NB4 (cell line): ENCODE results near the gene GLRX.

ENCODE experiments used
- MAX ChIP-seq: IDR thresholded peaks from 2 replicates; pipeline ENCODE4 v1.6.1; 2011; ENCODE audit warnings: low read depth, low read length
- MYC ChIP-seq: IDR thresholded peaks from 2 replicates; pipeline ENCODE4 v1.6.1; 2011; ENCODE audit warnings: low read depth, low read length
- POLR2A ChIP-seq: IDR thresholded peaks from 2 replicates; pipeline ENCODE4 v1.6.1; 2011; ENCODE audit warnings: mild to moderate bottlenecking; ENCODE audit not compliant: insufficient read length; ENCODE audit errors: extremely low read depth
- TF ChIP-seq, protein P1 (sequence below): IDR thresholded peaks from one replicate; pipeline ENCODE4 v1.5.1; 2012; ENCODE audit warnings: low read depth, low read length

GRCh38 chr5:95801961-95802360 is 20.6 kb downstream of the GLRX start:
- TF ChIP-seq POLR2A (no peak), MAX (no peak), MYC (no peak)
- TF ChIP-seq, protein P1, sequence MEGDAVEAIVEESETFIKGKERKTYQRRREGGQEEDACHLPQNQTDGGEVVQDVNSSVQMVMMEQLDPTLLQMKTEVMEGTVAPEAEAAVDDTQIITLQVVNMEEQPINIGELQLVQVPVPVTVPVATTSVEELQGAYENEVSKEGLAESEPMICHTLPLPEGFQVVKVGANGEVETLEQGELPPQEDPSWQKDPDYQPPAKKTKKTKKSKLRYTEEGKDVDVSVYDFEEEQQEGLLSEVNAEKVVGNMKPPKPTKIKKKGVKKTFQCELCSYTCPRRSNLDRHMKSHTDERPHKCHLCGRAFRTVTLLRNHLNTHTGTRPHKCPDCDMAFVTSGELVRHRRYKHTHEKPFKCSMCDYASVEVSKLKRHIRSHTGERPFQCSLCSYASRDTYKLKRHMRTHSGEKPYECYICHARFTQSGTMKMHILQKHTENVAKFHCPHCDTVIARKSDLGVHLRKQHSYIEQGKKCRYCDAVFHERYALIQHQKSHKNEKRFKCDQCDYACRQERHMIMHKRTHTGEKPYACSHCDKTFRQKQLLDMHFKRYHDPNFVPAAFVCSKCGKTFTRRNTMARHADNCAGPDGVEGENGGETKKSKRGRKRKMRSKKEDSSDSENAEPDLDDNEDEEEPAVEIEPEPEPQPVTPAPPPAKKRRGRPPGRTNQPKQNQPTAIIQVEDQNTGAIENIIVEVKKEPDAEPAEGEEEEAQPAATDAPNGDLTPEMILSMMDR, result no peak
